ENCODE data around the gene TENT4B.
"Not testable (repeated sequence)": the region's sequence is repeated elsewhere in the genome, so short reads cannot be mapped to it uniquely, and the experiment has no call there.

Gene TENT4B

DNA sequence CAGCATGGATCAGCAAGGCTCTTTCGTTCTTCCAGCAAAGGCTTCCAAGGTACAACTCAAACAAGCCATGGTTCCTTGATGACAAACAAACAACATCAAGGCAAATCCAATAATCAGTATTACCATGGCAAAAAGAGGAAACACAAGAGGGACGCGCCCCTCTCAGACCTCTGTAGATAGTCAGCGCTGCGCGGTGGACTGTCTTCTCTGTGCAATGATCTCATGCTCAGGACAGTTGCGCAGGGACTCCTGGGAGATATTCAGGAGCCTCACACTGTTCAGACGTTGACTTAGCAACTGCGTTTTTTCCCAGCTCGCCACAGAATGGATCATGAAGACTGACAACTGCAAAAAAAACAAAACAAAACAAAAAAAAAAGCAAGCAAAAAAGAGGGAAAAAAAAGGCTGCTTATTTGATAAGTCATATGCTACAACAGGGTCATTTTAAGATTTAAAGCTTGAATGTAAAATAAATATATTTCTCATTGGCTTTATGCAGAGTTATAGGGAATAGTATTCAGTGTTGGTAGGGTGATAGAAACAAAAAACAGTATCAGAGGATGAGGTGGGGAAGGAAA is 76.1 kb downstream of the TENT4B start:
- in situ Hi-C loops (cut with MboI; ENCODE audit: low sequenced_read_pairs): no loop called here

GRCh38 chr16:50234771-50235556 is 81.9 kb downstream of the TENT4B start:
- in situ Hi-C loops (cut with MboI; ENCODE audit: low sequenced_read_pairs): no loop called here

DNA sequence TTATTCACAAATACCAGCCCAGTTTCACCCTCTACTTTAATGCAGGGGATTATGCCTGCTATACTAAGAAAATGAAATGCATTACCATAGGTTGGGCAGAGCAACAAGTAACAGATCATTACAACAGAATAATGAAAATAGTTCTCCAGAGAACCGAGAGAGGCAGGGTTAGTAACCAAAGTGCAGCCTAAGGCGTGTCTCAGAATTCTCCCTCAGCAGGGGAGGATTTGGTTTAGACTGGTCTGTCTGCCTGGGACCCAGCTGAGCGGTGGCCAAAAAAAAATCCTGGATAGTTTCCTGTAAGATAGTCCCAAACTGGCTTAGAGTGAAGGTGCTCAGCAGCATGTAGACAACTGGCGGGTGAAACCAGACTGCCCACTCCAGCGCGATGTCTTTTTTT is 82.5 kb downstream of the TENT4B start:
- in situ Hi-C loops (cut with MboI; ENCODE audit: low sequenced_read_pairs): no loop called here

DNA sequence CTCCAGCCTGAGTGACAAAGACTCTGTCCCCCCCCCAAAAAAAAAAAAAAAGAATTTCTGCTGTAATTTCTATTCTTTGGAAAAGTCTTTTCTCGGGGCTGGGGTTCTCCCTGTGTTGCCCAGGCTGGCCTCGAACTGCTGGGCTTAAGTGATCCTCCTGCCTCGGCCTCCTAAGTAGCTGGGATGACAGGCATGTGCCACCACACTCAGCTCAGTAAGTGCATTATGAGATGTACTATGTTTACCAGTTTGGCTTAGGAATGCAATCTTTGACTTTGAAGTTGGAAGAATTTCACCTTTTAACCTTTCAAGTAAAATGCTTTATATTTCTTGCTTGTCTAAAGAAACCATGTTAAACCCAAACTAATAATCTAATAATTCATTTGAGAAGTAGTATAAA is 85.2 kb downstream of the TENT4B start:
- in situ Hi-C loops (cut with MboI; ENCODE audit: low sequenced_read_pairs): no loop called here

- in situ Hi-C loops (cut with MboI; ENCODE audit: low sequenced_read_pairs): no loop called here
Observed at GRCh38 chr16:50238868-50239301, 85.8 kb downstream of the TENT4B start.

DNA sequence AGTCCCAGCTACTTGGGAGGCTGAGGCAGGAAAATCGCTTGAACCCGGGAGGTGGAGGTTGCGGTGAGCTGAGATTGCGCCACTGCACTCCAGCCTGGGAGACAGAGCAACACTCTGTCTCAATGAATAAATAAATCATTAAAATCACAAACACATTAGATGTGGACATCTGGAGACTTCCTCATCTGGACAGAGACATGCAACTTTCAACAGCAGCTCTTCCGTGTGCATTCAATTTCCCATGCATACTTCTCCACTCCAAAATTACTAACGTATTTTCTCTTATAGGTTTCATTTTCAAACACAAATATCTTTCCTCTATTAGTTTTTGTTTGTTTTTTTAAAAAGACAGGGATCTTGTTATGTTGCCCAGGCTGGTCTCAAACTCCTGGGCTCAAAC is 89.9 kb downstream of the TENT4B start:
- in situ Hi-C loops (cut with MboI; ENCODE audit: low sequenced_read_pairs): not testable (repeated sequence)

DNA sequence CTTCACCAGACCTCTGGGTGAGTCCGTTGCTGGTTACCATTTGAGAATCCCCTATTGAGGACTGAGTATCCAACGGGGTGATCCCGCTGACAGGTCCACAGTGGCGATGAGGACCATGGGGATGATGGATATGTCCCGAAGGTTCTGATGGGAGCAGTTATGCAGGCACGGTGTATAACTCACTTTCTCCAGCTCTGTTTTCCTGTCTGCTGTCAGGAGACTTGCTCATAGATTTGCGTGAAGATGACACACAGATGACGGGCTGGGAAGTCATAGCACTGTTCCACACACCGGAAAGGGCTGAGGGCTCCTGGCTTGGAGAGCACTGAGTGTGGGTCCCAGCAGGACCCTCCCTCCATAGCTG is 91.0 kb downstream of the TENT4B start:
- in situ Hi-C loops (cut with MboI; ENCODE audit: low sequenced_read_pairs): no loop called here

- in situ Hi-C loops (cut with MboI; ENCODE audit: low sequenced_read_pairs): no loop called here
Observed at GRCh38 chr16:50244504-50245416, 91.7 kb downstream of the TENT4B start.

- in situ Hi-C loops (cut with MboI; ENCODE audit: low sequenced_read_pairs): no loop called here
Observed at GRCh38 chr16:50245417-50246298, 92.6 kb downstream of the TENT4B start.

- in situ Hi-C loops (cut with MboI; ENCODE audit: low sequenced_read_pairs): no loop called here
Observed at GRCh38 chr16:50246299-50247122, 93.4 kb downstream of the TENT4B start.

DNA sequence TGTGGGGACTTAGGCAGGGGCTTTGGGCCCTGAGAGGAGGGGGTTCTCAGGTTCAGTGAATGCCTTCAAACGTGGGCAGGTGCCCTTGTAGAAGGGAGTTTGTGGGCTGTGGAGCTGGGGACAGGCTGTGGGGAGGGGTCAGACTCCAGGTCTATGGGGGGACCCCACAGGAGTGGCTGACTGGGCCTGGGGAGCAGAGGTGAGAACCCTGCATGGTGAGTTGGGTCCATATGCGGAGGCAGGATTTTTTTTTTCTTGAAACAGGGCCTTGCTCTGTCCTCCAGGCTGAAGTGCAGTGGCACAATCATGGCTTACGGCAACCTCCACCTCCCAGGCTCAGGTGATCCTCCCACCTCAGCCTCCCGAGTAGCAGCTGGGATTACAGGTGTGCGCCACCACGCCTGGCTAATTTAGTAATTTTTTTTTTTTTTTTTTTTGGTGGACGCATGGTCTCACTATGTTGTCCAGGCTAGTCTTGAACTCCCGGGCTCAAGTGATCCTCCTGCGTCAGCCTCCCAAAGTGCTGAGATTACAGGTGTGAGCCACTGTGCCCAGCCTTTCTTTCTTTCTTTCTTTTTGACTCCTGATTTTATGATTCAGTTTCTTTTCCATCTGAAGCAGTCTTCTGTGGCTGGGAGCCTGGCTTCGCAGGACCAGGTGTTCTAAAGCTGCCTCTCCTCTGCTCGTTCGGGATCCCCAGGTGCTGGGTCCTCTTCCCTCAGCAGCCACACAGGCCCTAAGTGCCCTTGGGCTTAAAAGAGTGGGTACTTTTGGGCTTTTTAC is 94.2 kb downstream of the TENT4B start:
- in situ Hi-C loops (cut with MboI; ENCODE audit: low sequenced_read_pairs): no loop called here

DNA sequence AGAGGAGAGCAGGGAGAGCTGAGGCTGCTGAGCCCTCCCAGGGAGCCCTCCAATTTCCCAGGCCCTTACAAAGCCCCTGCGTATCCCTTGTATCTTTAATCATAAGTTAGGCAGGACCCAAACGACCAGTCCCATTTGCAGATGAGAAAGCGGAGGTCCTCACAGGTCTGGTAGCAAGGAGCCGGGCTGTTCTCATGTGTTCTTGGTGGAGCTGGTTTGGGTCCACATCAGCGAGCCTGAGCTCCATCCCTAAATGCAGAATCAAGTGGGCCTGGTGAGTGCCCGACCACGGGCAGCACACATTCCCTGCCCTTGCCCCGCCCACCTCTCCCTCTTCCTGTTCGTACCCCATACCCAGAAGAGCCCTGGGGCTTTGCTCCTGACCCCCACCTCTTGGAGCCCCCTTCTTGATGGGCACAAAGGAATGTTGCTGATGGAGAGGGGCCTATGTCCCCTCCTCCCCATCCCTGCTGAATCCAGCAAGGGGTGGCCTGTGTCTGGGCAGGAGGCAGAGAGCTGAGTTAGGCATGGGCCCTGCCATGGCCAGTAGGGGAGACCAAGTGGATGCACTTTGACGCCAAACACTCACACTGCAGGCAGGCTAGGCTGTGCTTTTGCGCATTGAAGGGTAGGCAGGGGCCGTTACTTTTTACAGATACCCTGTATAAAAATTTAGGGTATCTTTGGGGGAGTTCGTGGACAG is 95.0 kb downstream of the TENT4B start:
- in situ Hi-C loops (cut with MboI; ENCODE audit: low sequenced_read_pairs): no loop called here

DNA sequence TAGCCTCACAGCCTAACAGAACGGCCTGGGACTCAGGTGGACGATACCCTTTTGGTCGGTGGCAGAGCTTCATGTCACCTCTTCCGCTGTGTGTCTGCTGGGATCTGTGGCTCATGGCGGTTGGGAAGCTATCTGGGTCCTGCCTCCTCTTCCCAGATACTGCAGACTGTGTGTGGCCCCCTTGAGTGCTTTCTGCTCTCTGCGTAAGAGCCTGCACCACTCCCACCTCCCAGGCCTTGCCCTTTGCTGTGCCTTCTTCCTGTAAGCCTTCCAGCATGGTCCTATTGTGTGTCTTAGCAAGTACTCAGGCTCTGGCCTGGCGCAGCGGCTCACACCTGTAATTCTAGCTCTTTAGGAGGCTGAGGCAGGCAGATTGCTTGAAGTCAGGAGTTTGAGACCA is 95.7 kb downstream of the TENT4B start:
- in situ Hi-C loops (cut with MboI; ENCODE audit: low sequenced_read_pairs): no loop called here

- in situ Hi-C loops (cut with MboI; ENCODE audit: low sequenced_read_pairs): no loop called here
Observed at GRCh38 chr16:50251375-50252081, 98.4 kb downstream of the TENT4B start.

GRCh38 chr16:50252082-50252611 is 99.0 kb downstream of the TENT4B start:
- in situ Hi-C loops (cut with MboI; ENCODE audit: low sequenced_read_pairs): no loop called here

DNA sequence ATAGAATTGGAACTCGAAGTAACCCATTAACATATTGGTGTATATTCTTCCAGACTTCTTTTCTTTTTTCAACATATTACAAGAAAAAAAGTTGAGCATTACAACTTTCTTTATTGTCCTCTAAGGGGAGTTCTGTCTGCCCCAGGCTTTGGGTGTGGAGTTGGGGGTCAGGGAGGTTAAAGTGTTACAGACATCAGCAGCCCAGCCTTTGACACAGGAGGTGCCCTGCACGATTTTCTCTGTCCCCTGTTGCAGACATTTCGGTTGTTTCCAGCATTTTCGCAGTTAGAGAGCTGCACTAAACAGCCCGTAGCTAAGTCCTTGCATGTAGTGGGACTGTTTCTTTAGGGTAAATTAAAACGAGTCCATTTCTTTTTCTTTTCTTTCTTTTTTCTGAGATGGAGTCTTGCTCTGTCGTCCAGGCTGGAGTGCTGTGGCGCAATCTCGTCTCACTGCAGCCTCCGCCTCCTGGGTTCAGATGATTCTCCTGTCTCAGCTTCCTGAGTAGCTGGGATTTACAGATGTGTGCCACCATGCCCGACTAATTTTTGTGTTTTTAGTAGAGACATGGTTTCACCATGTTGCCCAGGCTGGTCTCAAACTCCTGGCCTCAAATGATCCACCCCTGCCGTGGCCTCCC is 99.9 kb downstream of the TENT4B start:
- in situ Hi-C loops (cut with MboI; ENCODE audit: low sequenced_read_pairs): no loop called here

DNA sequence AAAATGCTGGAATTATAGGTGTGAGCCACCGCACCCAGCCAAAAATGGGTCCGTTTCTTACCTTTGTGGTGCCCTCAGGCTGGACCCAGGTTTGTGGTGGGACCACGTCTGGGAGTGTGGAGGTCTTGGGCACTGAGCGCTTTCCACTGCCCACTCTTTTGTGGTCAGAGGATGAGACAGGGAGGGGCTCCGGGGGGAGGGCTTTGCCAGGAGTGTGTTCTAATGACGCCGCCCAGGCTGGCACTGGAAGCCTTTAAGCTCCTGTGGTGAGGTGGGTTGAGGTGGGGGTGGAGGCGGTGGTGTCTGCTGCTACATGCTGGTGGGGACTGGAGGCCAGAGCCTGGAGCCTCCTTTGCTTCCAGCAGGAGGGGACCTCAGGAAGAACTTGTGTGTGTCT is 100.4 kb downstream of the TENT4B start:
- in situ Hi-C loops (cut with MboI; ENCODE audit: low sequenced_read_pairs): no loop called here
